NCI-H2196 (cell line): Measurements from ENCODE around the gene SPINT1.

ENCODE experiments used
- DNase-seq: peaks from one replicate; lab custom pipeline; 2025; ENCODE audit not compliant: unreplicated experiment; lab: John Stamatoyannopoulos, UW

Gene SPINT1

GRCh38 chr15:40891810-40892446 is 48.1 kb downstream of the SPINT1 start:
- DNase-seq, result peak; percentile 52

GRCh38 chr15:40892447-40893012 is 48.7 kb downstream of the SPINT1 start:
- DNase-seq, result no peak

- no peak for DNase-seq
Observed at GRCh38 chr15:40893019-40893670, 49.3 kb downstream of the SPINT1 start.

- DNase-seq, result peak; percentile 92
Observed at GRCh38 chr15:40893733-40894680, 50.2 kb downstream of the SPINT1 start, which contains the start of gene VPS18. Gene VPS18 (plus strand): TSS chr15:40894450. CDS start chr15:40894769, 319 bp downstream.

- peak; percentile 14 for DNase-seq
Observed at GRCh38 chr15:40894681-40895448, 51.0 kb downstream of the SPINT1 start.

- no peak for DNase-seq
Observed at GRCh38 chr15:40899536-40900207, 55.8 kb downstream of the SPINT1 start.

GRCh38 chr15:40900256-40901052 is 56.6 kb downstream of the SPINT1 start:
- DNase-seq, result no peak

GRCh38 chr15:40901053-40901443 is 57.2 kb downstream of the SPINT1 start:
- no peak for DNase-seq

- no peak for DNase-seq
Observed at GRCh38 chr15:40902605-40903561, 59.0 kb downstream of the SPINT1 start.

- no peak for DNase-seq
Observed at GRCh38 chr15:40904552-40905201, 60.8 kb downstream of the SPINT1 start.

GRCh38 chr15:40906091-40906990 is 62.5 kb downstream of the SPINT1 start:
- DNase-seq, result peak; percentile 84

GRCh38 chr15:40906991-40907802 is 63.3 kb downstream of the SPINT1 start:
- peak; percentile 73 for DNase-seq
